Lower leg skin (tissue), 4 donors: ENCODE data around the gene ZNF862. TPM values are rescaled to one million over a fixed set of nuclear protein-coding genes. Genes with fewer than 3 reads are reported as not detected.

Experiments used
- DNase-seq, 2 donors: peaks; one replicate each; pipeline ENCODE4 v3.0.0-alpha.2; 2019; ENCODE audit warnings: low spot score in 2 of 2
- H3K4me3 ChIP-seq: fragments of 200-600 bp; sonication (generic); 2 replicates; pipeline ENCODE4 v1.5.1; 2017; ENCODE audit warnings: mild to moderate bottlenecking, low read depth; ENCODE audit not compliant: poor library complexity, severe bottlenecking
- POLR2A ChIP-seq, 2 donors: fragments of 450-650 bp; IDR thresholded peaks; one replicate each; pipeline ENCODE4 v1.6.1; 2016 to 2017; ENCODE audit warnings: antibody characterized with exemption in 2 of 2, mild to moderate bottlenecking in 1 of 2, moderate library complexity in 1 of 2
- WGBS, 2 donors: methylation state at CpG; one replicate each; pipeline ENCODE4 v1.1.5; 2018; 5-methylcytosine and 5-hydroxymethylcytosine counted together
- intact Hi-C: fragments of 100-400 bp; cut with DNase I; formaldehyde crosslinking; loops from one replicate; pipeline ENCODE4 v1.15.0; 2023; ENCODE audit warnings: low total_unique reads
- total RNA-seq, 4 donors: library from RNA; depleted of rRNA; stranded (reverse); fragments of >200 nt; gene quantifications; one replicate each; pipeline ENCODE4 v1.1.0, GENCODE V29; 2016
- TF ChIP-seq, protein P1 (sequence below), 3 donors: fragments of 450-650 bp; IDR thresholded peaks; one replicate each; pipeline ENCODE4 v1.5.1; 2016; ENCODE audit warnings: antibody characterized with exemption in 3 of 3, mild to moderate bottlenecking in 3 of 3, moderate library complexity in 2 of 3

ZNF862 gene
- total RNA-seq, 4 donors from 2014 or later = 12.8 to 34.3 (median 22.3) TPM

DNA sequence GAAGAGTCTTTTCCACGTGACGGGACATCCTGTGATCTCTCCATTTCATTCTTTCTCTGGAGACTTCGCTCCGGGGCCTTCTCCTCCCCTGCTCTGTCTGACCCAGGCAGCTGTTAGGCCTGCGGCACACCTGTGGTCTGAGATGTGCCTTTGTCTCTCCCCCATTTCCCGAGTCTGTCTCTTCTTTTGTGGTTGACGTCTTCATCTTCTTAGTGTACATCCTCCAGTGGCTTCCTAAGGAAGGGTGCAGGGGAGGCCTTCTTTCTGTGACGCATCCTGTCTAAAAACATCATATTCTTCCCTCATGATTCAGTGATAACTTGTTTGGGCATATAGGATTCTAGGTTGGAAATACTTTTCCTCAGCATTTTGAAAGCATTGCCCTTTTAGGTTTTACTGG, 18.4 kb downstream of the ZNF862 start:
- DNase-seq = no peak
- no peak overlapping the region for H3K4me3 ChIP-seq
- 86 to 94% methylated on average over 8 of the region's 8 CpGs for WGBS, 2 donors
- intact Hi-C loops = no loop called here
- no peak for TF ChIP-seq POLR2A (IDR thresholded peaks at IDR 0.05)
- TF ChIP-seq, protein P1, sequence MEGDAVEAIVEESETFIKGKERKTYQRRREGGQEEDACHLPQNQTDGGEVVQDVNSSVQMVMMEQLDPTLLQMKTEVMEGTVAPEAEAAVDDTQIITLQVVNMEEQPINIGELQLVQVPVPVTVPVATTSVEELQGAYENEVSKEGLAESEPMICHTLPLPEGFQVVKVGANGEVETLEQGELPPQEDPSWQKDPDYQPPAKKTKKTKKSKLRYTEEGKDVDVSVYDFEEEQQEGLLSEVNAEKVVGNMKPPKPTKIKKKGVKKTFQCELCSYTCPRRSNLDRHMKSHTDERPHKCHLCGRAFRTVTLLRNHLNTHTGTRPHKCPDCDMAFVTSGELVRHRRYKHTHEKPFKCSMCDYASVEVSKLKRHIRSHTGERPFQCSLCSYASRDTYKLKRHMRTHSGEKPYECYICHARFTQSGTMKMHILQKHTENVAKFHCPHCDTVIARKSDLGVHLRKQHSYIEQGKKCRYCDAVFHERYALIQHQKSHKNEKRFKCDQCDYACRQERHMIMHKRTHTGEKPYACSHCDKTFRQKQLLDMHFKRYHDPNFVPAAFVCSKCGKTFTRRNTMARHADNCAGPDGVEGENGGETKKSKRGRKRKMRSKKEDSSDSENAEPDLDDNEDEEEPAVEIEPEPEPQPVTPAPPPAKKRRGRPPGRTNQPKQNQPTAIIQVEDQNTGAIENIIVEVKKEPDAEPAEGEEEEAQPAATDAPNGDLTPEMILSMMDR (IDR thresholded peaks at IDR 0.05) = no peak

DNA sequence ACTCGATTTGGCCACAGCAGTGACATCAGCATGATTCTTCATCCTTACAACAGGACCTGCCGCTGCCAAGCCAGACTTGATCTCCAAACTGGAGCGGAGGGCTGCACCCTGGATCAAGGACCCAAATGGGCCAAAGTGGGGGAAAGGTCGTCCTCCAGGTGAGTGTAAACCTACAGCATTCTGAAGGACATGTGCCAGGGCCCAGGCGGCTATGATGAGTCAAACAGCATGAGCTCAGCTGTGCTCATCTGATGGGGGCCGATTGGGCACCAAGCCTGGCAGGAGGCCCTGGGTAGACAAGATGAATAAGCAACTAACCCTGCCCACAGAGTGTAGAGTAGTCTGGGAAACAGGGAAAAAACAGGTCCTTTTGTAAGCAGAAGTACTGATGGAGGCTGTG, 21.2 kb downstream of the ZNF862 start:
- intact Hi-C loops = no loop called here
- peak in 1 of 2 donors; percentile 56 for DNase-seq
- TF ChIP-seq, protein P1 (IDR thresholded peaks at IDR 0.05) = no peak
- TF ChIP-seq POLR2A (IDR thresholded peaks at IDR 0.05) = no peak
- 94 to 98% methylated on average over 6 of the region's 6 CpGs for WGBS, 2 donors
- no peak overlapping the region for H3K4me3 ChIP-seq

DNA sequence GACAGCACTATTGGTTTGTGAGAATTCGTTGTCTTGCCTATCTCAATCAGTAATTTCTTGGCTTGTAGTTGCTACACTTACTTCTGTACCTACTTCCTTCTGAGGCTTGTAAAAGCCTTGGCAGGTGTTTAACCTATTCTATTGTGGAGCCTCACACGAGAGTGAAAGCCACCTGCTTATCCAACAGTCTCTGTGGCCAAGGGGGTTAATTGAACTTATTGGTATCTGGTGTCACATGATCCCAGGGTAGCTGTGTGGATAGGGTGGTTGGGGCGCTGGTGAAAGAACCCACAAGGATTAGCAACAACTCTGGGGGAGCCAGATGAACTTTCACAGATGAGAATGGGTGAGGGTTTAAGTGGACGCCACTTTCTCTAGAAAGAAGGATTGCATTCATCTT, 21.7 kb downstream of the ZNF862 start:
- TF ChIP-seq POLR2A (IDR thresholded peaks at IDR 0.05) = no peak
- TF ChIP-seq, protein P1 (IDR thresholded peaks at IDR 0.05) = no peak
- H3K4me3 ChIP-seq = no peak overlapping the region
- intact Hi-C loops = no loop called here
- 92 to 94% methylated on average over 4 of the region's 4 CpGs for WGBS, 2 donors
- DNase-seq = no peak

DNA sequence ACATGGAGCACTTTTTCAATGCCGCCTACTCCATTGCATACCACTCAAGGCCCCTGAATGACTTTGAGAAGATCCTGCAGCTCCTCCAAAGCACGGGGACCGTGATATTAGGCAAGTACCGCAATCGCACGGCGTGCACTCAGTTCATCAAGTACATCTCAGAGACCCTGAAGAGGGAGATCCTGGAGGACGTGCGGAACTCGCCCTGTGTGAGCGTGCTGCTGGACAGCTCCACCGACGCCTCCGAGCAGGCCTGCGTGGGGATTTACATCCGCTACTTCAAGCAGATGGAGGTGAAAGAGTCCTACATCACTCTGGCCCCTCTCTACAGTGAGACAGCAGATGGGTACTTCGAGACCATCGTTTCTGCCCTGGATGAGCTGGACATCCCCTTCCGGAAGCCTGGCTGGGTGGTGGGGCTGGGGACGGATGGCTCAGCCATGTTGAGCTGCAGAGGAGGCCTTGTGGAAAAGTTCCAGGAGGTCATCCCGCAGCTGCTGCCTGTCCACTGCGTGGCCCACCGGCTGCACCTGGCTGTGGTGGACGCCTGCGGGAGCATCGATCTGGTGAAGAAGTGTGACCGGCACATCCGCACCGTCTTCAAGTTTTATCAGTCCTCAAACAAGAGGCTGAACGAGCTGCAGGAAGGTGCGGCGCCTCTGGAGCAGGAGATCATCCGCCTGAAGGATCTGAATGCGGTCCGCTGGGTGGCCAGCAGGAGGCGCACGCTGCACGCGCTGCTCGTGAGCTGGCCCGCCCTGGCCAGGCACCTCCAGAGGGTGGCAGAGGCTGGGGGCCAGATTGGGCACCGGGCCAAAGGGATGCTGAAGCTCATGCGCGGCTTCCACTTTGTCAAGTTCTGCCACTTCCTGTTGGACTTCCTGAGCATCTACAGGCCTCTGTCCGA, 22.9 kb downstream of the ZNF862 start:
- WGBS, 2 donors = 89% methylated on average over 45 of the region's 45 CpGs
- TF ChIP-seq, protein P1 (IDR thresholded peaks at IDR 0.05) = no peak
- peak in 1 of 2 donors; percentile 80 for DNase-seq
- intact Hi-C loops = no loop called here
- H3K4me3 ChIP-seq = no peak overlapping the region

DNA sequence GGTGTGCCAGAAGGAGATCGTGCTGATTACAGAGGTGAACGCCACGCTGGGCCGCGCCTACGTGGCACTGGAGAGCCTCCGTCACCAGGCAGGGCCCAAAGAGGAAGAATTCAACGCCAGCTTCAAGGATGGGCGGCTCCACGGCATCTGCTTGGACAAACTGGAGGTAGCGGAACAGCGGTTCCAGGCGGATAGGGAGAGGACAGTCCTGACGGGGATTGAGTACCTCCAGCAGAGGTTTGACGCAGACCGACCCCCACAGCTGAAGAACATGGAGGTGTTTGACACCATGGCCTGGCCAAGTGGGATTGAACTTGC, 23.5 kb downstream of the ZNF862 start:
- no peak overlapping the region for H3K4me3 ChIP-seq
- peak in 1 of 2 donors; percentile 74 for DNase-seq
- intact Hi-C loops = no loop called here
- no peak for TF ChIP-seq POLR2A (IDR thresholded peaks at IDR 0.05)
- TF ChIP-seq, protein P1 (IDR thresholded peaks at IDR 0.05) = no peak
- WGBS, 2 donors = 95 to 96% methylated on average over 16 of the region's 16 CpGs
